OCI-LY1 (cell line): Measurements from ENCODE around the gene NTRK3.

Source experiments
- H2AFZ ChIP-seq: fragments of 200-600 bp; sonication (generic), shearing (Covaris generic); 2 replicates; pipeline ENCODE4 v1.6.0; 2014; ENCODE audit warnings: antibody characterized with exemption, mild to moderate bottlenecking, low read length
- H3F3A ChIP-seq: fragments of 200-600 bp; sonication (generic), shearing (Covaris generic); 2 replicates; pipeline ENCODE4 v1.6.0; 2014; ENCODE audit warnings: mild to moderate bottlenecking, antibody characterized with exemption, low read length, moderate library complexity; ENCODE audit not compliant: insufficient read depth
- H3K27ac ChIP-seq: fragments of 200-600 bp; sonication (generic); 2 replicates; pipeline ENCODE4 v1.5.1; 2014; ENCODE audit warnings: low read length, mixed run types, mild to moderate bottlenecking, low read depth; ENCODE audit not compliant: poor library complexity, severe bottlenecking
- H3K27me3 ChIP-seq: fragments of 200-600 bp; sonication (generic); 2 replicates; pipeline ENCODE4 v1.6.0; 2014; ENCODE audit warnings: antibody characterized with exemption, mild to moderate bottlenecking, low read length, moderate library complexity; ENCODE audit not compliant: insufficient read depth
- H3K36me3 ChIP-seq: fragments of 200-600 bp; sonication (generic); 2 replicates; pipeline ENCODE4 v1.6.1; 2014; ENCODE audit warnings: mild to moderate bottlenecking, antibody characterized with exemption, low read length, moderate library complexity, mixed read lengths; ENCODE audit not compliant: insufficient read depth
- H3K4me1 ChIP-seq: fragments of 200-600 bp; sonication (generic); 2 replicates; pipeline ENCODE4 v1.5.1; 2014; ENCODE audit warnings: mild to moderate bottlenecking, low read length, moderate library complexity; ENCODE audit not compliant: insufficient read depth, severe bottlenecking
- H3K4me2 ChIP-seq: fragments of 200-600 bp; sonication (generic), shearing (Covaris generic); 2 replicates; pipeline ENCODE4 v1.6.1; 2014; ENCODE audit warnings: low read length
- H3K4me3 ChIP-seq: fragments of 200-600 bp; sonication (generic); 2 replicates; pipeline ENCODE4 v1.5.1; 2014; ENCODE audit warnings: low read length, low read depth, mild to moderate bottlenecking, mixed read lengths; ENCODE audit not compliant: poor library complexity, severe bottlenecking
- H3K79me2 ChIP-seq: fragments of 200-600 bp; shearing (Covaris generic); 2 replicates; pipeline ENCODE4 v1.6.1; 2016; ENCODE audit warnings: mixed run types, low read length, mixed read lengths; ENCODE audit not compliant: insufficient read depth
- H3K9ac ChIP-seq: fragments of 200-600 bp; sonication (generic), shearing (Covaris generic); 2 replicates; pipeline ENCODE4 v1.6.1; 2014; ENCODE audit warnings: mild to moderate bottlenecking, low read length, mixed read lengths
- H3K9me2 ChIP-seq: fragments of 200-600 bp; sonication (generic), shearing (Covaris generic); 2 replicates; pipeline ENCODE4 v1.6.1; 2014; ENCODE audit warnings: low read depth, mild to moderate bottlenecking, low read length, mixed read lengths
- H3K9me3 ChIP-seq: fragments of 200-600 bp; shearing (Covaris generic); 2 replicates; pipeline ENCODE4 v1.6.1; 2014; ENCODE audit warnings: low read length, mixed read lengths
- H4K20me1 ChIP-seq: fragments of 200-600 bp; sonication (generic), shearing (Covaris generic); 2 replicates; pipeline ENCODE4 v1.6.0; 2016; ENCODE audit warnings: mild to moderate bottlenecking, low read length; ENCODE audit not compliant: insufficient read depth
- EZH2 ChIP-seq: fragments of 200-600 bp; sonication (generic), shearing (Covaris generic); IDR thresholded peaks from 2 replicates; pipeline ENCODE4 v1.8.0; 2017; ENCODE audit warnings: borderline replicate concordance, mixed run types, mild to moderate bottlenecking, antibody characterized with exemption, low read length, moderate library complexity, mixed read lengths
- TF ChIP-seq, protein P1 (sequence below): fragments of 200-600 bp; sonication (generic), shearing (Covaris generic); IDR thresholded peaks from 2 replicates; pipeline ENCODE4 v1.5.1; 2017; ENCODE audit warnings: mild to moderate bottlenecking, antibody characterized with exemption, low read length, moderate library complexity, mixed read lengths

NTRK3 gene

DNA sequence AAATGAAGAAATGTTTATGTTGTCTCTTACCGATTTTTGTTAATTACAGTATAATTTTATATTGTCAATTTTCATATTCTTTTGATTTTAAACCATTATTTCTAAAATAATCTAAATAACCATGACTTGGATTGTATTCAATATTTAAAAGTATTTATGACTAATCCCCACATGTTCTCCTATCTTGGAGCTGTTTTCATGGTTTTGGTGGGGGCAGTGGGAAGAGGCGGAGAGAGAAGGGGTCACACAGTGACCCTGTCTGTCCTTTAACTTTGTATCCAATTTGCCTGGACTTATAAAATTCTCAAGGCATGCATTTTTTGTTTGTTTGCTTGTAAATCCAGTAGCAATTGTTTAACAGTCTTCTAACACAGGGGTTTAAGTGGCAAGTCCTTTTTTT lies 407.4 kb downstream of the NTRK3 start:
- Histone ChIP-seq H3K4me3 (no peak overlapping the region), H4K20me1 (no peaks in the 10 kb centered on the region), H3K9me3 (no peaks in the 10 kb centered on the region), H3K27ac (no peak overlapping the region), H3K9me2 (no peaks in the 10 kb centered on the region), H3K9ac (no peak overlapping the region), H3F3A (no peaks in the 10 kb centered on the region), H3K36me3 (no peaks in the 10 kb centered on the region), H2AFZ (no peak overlapping the region), H3K4me1 (no peaks in the 10 kb centered on the region), H3K79me2 (no peaks in the 10 kb centered on the region), H3K4me2 (no peak overlapping the region), H3K27me3 (no peaks in the 10 kb centered on the region)
- no peak for TF ChIP-seq EZH2
- TF ChIP-seq, protein P1, sequence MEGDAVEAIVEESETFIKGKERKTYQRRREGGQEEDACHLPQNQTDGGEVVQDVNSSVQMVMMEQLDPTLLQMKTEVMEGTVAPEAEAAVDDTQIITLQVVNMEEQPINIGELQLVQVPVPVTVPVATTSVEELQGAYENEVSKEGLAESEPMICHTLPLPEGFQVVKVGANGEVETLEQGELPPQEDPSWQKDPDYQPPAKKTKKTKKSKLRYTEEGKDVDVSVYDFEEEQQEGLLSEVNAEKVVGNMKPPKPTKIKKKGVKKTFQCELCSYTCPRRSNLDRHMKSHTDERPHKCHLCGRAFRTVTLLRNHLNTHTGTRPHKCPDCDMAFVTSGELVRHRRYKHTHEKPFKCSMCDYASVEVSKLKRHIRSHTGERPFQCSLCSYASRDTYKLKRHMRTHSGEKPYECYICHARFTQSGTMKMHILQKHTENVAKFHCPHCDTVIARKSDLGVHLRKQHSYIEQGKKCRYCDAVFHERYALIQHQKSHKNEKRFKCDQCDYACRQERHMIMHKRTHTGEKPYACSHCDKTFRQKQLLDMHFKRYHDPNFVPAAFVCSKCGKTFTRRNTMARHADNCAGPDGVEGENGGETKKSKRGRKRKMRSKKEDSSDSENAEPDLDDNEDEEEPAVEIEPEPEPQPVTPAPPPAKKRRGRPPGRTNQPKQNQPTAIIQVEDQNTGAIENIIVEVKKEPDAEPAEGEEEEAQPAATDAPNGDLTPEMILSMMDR: no peak

DNA sequence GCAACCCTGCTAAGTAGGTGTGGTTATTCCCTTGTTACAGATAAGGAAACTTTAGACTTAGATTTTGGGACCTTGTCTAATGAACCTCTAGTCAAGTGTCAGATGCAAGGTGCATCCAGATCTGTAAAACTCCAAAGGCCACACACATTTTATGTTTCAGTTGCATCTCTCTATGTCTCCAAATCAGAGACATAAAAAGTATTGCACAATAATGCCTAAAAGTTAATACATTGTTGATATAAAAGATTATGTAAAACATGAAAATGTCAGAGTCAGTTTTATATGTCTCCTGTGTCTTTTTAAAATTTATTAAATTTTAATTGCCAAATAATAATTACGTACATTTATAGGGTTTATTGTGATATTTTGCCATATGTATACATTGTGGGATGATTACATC lies 408.5 kb downstream of the NTRK3 start:
- no peak overlapping the region for H3K9ac ChIP-seq
- no peaks in the 10 kb centered on the region for H3K36me3 ChIP-seq
- no peaks in the 10 kb centered on the region for H3K79me2 ChIP-seq
- H3K9me3 ChIP-seq: no peaks in the 10 kb centered on the region
- no peak overlapping the region for H3K4me2 ChIP-seq
- H3K4me1 ChIP-seq: no peaks in the 10 kb centered on the region
- H3K9me2 ChIP-seq: no peaks in the 10 kb centered on the region
- H3F3A ChIP-seq: no peaks in the 10 kb centered on the region
- TF ChIP-seq EZH2: no peak
- TF ChIP-seq, protein P1: no peak
- no peak overlapping the region for H2AFZ ChIP-seq
- H4K20me1 ChIP-seq: no peaks in the 10 kb centered on the region
- H3K4me3 ChIP-seq: no peak overlapping the region
- H3K27me3 ChIP-seq: no peaks in the 10 kb centered on the region
- no peak overlapping the region for H3K27ac ChIP-seq

DNA sequence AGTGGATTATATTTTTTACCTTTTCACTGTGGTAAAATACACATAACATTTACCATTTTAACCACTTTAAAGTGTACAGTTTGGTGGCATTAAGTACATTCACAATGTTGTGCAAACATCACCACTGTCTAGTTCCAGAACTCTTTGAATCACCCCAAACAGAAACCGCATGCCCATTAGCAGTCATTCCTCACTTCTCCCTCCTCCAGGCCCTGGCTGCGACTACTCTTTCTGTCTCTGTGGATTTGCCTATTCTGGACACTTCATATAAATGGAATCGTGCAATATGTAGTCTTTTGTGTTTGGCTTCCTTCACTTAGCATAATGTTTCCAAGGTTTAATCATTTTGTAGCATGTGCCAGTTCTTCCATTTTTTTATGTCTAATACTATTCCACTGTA lies 409.8 kb downstream of the NTRK3 start:
- Histone ChIP-seq H3K4me2 (no peak overlapping the region), H2AFZ (no peak overlapping the region), H3K9ac (no peak overlapping the region), H4K20me1 (no peaks in the 10 kb centered on the region), H3K9me2 (no peaks in the 10 kb centered on the region), H3K4me3 (no peak overlapping the region), H3K36me3 (no peaks in the 10 kb centered on the region), H3F3A (no peaks in the 10 kb centered on the region), H3K27me3 (no peaks in the 10 kb centered on the region), H3K27ac (no peak overlapping the region), H3K9me3 (no peaks in the 10 kb centered on the region), H3K4me1 (no peaks in the 10 kb centered on the region), H3K79me2 (no peaks in the 10 kb centered on the region)
- TF ChIP-seq EZH2: no peak
- TF ChIP-seq, protein P1: no peak
